Measurements from ENCODE around the gene ROGDI.
"Not testable (repeated sequence)": the region's sequence is repeated elsewhere in the genome, so short reads cannot be mapped to it uniquely, and the experiment has no call there.

The ROGDI gene

DNA sequence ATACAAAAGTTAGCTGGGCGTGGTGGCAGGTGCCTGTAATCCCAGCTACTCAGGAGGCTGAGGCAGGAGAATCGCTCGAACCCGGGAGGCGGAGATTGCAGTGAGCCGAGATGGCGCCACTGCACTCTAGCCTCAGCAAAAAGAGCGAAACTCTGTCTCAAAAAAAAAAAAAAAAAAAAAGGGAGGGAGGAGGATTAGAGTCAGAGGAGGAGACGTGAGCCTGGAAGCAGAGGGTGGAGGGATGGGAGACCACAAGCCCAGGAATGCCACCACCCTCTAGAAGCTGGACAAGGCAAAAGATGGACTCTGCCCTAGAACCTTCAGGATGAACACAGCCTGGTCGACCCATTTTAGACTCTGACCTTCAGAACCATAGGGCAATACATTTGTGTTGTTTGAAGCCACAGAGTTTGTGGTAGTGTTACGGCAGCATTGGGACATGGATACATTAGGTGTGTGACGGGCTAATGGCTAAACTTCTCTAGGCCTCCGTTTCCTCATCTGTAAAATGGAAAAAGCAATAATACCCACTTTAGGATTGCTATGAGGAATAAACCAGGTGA, 9.4 kb downstream of the ROGDI start:
- DNase-seq (ENCODE audit: low read depth in 3 of 3, low spot score in 1 of 3) = no peak

GRCh38 chr16:4790871-4791270, 11.6 kb downstream of the ROGDI start:
- no peak for DNase-seq (ENCODE audit: low read depth in 3 of 3, low spot score in 1 of 3)

DNA sequence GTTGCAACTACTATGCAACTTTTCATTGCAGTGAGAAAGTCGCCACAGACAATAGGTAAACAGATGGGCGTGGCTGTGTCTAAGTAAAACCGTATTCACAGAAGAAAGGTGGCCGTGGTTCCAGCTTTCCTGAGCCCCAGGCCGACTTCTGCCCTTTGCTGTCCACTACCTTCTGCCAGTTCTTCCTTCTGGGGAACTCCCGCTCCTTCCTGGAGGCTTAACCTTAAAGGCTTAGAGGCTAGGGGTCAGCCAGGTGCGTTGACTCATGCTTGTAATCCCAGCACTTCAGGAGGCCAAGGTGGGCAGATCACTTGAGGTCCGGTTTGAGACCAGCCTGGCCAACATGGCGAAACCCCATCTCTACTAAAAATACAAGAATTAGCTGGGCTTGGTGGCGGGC, 12.2 kb downstream of the ROGDI start:
- no peak for DNase-seq (ENCODE audit: low read depth in 3 of 3, low spot score in 1 of 3)

GRCh38 chr16:4788910-4789309, 13.5 kb downstream of the ROGDI start:
- no peak for DNase-seq (ENCODE audit: low read depth in 3 of 3, low spot score in 1 of 3)

GRCh38 chr16:4788489-4788889, 13.9 kb downstream of the ROGDI start:
- no peak for DNase-seq (ENCODE audit: low read depth in 3 of 3, low spot score in 1 of 3)

- DNase-seq (ENCODE audit: low read depth in 3 of 3, low spot score in 1 of 3) = no peak
Observed at GRCh38 chr16:4787627-4788482, 14.6 kb downstream of the ROGDI start, which contains the start of gene SEPTIN12. SEPTIN12 (minus strand) TSS chr16:4788345; CDS start chr16:4787645, 700 bp downstream.

- no peak for DNase-seq (ENCODE audit: low read depth in 3 of 3, low spot score in 1 of 3)
Observed at GRCh38 chr16:4787068-4787467, 15.4 kb downstream of the ROGDI start.

DNA sequence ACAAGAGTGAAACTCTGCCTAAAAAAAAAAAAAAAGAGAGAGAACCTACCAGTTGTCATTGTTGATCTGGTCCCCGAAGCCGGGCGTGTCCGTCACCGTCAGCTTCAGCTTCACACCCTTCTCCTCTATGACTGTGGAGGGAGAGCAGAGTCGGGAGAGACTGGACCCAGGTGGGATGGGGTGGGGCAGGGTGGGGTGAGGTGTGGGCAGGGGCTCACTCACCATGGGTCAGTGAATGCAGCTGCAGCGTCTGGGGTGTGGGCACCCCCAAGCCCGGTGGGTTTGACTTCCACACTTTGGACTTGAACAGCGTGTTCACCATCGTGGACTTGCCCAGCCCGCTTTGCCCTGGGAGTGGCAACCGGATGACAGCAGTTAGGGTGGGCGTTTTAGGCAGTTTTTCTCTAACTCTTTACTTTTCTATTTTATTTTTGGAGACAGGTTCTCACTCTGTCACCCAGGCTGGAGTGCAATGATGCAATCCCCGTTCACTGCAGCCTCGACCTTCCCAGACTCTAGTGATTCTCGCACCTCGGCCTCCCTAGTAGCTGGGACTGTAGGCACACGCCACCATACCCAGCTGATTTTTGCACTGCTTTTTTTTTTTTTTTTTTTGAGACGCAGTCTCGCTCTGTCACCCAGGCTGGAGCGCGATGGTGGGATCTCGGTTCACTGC, 16.5 kb downstream of the ROGDI start:
- DNase-seq (ENCODE audit: low read depth in 3 of 3, low spot score in 1 of 3) = no peak

DNA sequence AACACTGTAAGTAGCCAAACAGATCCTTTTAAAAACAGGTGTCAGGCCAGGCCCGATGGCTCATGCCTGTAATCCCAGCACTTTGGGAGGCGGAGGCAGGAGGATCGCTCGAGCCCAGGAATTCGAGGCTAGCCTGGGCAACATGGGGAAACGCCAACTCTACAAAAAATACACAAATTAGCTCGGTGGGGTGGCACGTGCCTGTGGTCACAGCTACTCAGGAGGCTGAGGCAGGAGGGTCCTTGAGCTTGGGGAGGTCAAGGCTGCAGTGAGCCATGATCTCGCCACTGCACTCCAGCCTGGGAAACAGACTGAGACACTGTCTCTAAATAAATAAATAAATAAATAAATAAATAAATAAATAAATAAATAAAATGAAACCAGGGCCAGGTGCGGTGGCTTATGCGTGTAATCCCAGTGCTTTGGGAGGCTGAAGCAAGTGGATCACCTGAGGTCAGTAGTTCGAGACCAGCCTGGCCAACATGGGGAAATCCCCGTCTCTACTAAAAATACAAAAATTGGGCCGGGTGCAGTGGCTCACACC, 17.9 kb downstream of the ROGDI start:
- DNase-seq (ENCODE audit: low read depth in 3 of 3, low spot score in 1 of 3) = not testable (repeated sequence)

DNA sequence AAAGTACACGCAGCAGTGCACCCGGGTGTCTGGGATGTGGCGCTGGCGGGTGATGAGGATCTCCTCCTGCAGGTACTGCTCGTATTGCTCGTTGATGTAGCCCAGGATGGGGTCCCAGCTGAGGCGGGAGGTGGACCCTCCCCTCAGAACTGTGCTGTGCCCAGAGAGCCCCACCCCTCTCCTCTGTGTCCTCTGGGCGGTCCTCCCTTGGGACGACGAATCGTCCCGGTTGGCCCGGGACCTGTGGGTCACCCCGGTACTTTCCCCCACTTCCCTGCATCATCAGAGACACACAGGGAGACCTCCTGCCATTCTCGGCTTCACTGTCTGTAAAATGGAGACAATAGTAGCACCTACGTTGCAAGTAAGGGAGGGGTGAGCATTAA, 18.5 kb downstream of the ROGDI start:
- no peak for DNase-seq (ENCODE audit: low read depth in 3 of 3, low spot score in 1 of 3)

- no peak for DNase-seq (ENCODE audit: low read depth in 3 of 3, low spot score in 1 of 3)
Observed at GRCh38 chr16:4783251-4783950, 19.0 kb downstream of the ROGDI start.

- DNase-seq (ENCODE audit: low read depth in 3 of 3, low spot score in 1 of 3) = no peak
Observed at GRCh38 chr16:4780235-4780634, 22.2 kb downstream of the ROGDI start.

GRCh38 chr16:4778050-4778392, 24.4 kb downstream of the ROGDI start:
- no peak for DNase-seq (ENCODE audit: low read depth in 3 of 3, low spot score in 1 of 3)

DNA sequence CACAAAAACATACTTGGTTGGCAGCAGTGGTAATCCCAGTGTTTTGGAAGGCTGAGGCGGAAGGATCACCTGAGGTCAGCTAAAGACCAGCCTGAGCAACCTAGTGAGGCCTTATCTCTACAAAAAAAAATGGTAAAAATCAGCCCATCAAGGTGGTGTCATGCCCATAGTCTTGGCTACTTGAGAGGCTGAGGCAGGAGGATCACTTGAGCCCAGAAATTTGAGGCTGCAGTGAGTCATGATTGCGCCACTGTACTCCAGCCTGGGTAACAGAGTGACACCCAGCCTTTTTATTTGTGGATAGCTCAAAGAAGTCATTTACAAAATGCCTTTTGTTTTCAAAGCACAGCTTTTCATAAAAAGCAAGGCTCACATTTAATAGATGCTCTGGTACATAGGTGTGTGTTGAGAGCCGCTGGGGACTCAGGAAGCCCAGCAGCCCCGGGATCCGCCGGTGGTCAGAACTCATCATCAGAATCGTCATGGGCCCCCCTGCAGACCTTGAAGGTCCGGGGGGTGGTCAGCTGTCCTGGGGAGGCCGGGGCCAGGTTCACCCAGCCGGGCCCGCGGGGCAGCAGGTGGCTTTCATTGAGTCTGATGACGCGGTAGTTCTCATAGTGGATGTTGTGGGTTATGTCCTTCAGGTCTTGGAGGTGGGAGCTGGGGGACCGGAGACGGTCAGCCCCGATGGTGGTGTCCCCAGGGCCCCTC, 24.9 kb downstream of the ROGDI start:
- no peak for DNase-seq (ENCODE audit: low read depth in 3 of 3, low spot score in 1 of 3)

DNA sequence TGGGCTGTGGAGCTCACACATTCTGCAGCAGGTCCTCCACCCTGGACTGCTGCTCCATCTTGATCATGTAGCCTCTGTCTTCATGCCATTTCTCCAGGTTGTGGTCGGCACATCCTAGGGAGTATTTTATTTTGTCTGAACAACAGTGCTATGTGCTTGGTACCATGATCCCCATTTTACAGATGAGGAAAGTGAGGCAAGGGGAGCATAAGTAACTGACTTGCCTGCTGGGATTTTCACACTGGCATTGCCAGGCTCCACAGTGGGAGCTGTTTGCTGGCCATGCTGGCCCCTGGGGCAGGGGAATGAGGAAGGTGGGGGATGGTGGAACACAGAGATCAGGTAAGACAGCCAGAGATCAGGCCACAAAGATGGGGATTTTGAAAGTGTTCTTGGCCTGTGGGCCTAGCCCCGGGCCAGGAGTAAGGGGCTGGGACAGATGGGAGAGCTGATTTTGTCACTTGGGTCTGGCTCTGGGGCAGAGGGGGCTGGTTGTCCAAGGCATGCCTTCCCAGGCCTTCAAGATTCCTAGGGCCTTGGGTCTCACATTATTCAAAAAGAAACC, 26.2 kb downstream of the ROGDI start:
- DNase-seq (ENCODE audit: low read depth in 3 of 3, low spot score in 1 of 3) = no peak

- DNase-seq (ENCODE audit: low read depth in 3 of 3, low spot score in 1 of 3) = no peak
Observed at GRCh38 chr16:4775005-4775404, 27.4 kb downstream of the ROGDI start.

GRCh38 chr16:4772351-4772750, 30.1 kb downstream of the ROGDI start:
- no peak for DNase-seq (ENCODE audit: low read depth in 3 of 3, low spot score in 1 of 3)

- no peak for DNase-seq (ENCODE audit: low read depth in 3 of 3, low spot score in 1 of 3)
Observed at GRCh38 chr16:4771646-4772045, 30.8 kb downstream of the ROGDI start.

DNA sequence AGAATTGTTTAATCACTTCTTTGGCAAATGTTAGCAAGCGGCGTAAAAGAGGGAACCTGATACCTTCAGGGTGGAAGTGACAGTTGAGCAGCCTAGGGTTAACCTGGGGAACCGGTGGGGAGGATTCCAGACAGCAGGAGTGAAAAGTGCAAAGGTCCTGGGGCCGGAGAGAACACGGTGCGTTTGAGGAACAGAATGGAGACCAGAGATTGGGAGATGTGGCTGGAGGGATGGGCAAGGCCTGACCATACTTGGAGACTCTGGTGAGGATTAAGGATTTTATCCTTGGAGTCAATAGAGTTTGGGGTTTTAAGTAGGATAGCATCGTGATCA, 33.2 kb downstream of the ROGDI start:
- DNase-seq (ENCODE audit: low read depth in 3 of 3, low spot score in 1 of 3) = no peak

- peak; percentile 41 to 82 (median 57) for DNase-seq (ENCODE audit: low read depth in 3 of 3, low spot score in 1 of 3)
Observed at GRCh38 chr16:4768549-4769305, 33.7 kb downstream of the ROGDI start.

Measured in stimulated activated CD4-positive, alpha-beta T cell treated with anti-CD3 and anti-CD28 coated beads, TNF-alpha, amount 100 ng/mL, for 1 hour (primary cell).